Measurements from ENCODE around the gene NKX3-2. TPM values are rescaled to one million over a fixed set of nuclear protein-coding genes. Genes with fewer than 3 reads are reported as not detected.

NKX3-2 gene
- total RNA-seq, result not detected in 2 replicates

- Mint-ChIP-seq H3K36me3 (ENCODE audit: low read depth) (no peaks in the 10 kb centered on the region), H3K4me1 (peaks cover 44% of the 10 kb centered on the region), H3K4me3 (peak within 1 kb of the TSS; percentile 80), H3K27ac (no peak within 1 kb of the TSS), H3K9me3 (peaks cover 6% of the 10 kb centered on the region), H3K27me3 (peaks cover 59% of the 10 kb centered on the region)
- no peak for ATAC-seq (ENCODE audit: low read depth)
- intact Hi-C loops (cut with micrococcal nuclease), result loop anchor here (1.0 kb wide), 1 partner anchor 13 kb away; no protein-coding TSS in a partner anchor
- DNase-seq, result peak; percentile 36
- TF ChIP-seq CTCF (IDR thresholded peaks at IDR 0.05), result no peak
- POLR2A ChIA-PET, result no interaction called here
- CTCF ChIA-PET, result no interaction called here
Measured at GRCh38 chr4:13543839-13544605, at the start of gene NKX3-2. Gene NKX3-2 (minus strand): TSS chr4:13544508. CDS start chr4:13544414, 94 bp downstream.

- ChIA-PET CTCF (no interaction called here), POLR2A (no interaction called here)
- H3K27ac Mint-ChIP-seq, result no peak overlapping the region
- no peaks in the 10 kb centered on the region for H3K4me1 Mint-ChIP-seq
- ATAC-seq (ENCODE audit: low read depth) (no peak), DNase-seq (no peak)
- no peaks in the 10 kb centered on the region for H3K9me3 Mint-ChIP-seq
- TF ChIP-seq CTCF (IDR thresholded peaks at IDR 0.05), result no peak
- intact Hi-C loops (cut with micrococcal nuclease), result no loop called here
- peaks cover 82% of the 10 kb centered on the region for H3K36me3 Mint-ChIP-seq (ENCODE audit: low read depth)
- H3K27me3 Mint-ChIP-seq, result no peaks in the 10 kb centered on the region
- no peak overlapping the region for H3K4me3 Mint-ChIP-seq
Measured at GRCh38 chr4:13592220-13592619, 47.9 kb upstream of the NKX3-2 start.

- no peaks in the 10 kb centered on the region for H3K27me3 Mint-ChIP-seq
- ChIA-PET CTCF (no interaction called here), POLR2A (no interaction called here)
- no peaks in the 10 kb centered on the region for H3K9me3 Mint-ChIP-seq
- TF ChIP-seq CTCF (IDR thresholded peaks at IDR 0.05), result no peak
- H3K27ac Mint-ChIP-seq, result no peak overlapping the region
- intact Hi-C loops (cut with micrococcal nuclease), result no loop called here
- peaks cover 79% of the 10 kb centered on the region for H3K36me3 Mint-ChIP-seq (ENCODE audit: low read depth)
- ATAC-seq (ENCODE audit: low read depth), result no peak
- no peak overlapping the region for H3K4me3 Mint-ChIP-seq
- DNase-seq, result no peak
- no peaks in the 10 kb centered on the region for H3K4me1 Mint-ChIP-seq
Measured at GRCh38 chr4:13590766-13591165, 46.5 kb upstream of the NKX3-2 start.

- intact Hi-C loops (cut with micrococcal nuclease), result no loop called here
- DNase-seq (no peak), ATAC-seq (ENCODE audit: low read depth) (no peak)
- POLR2A ChIA-PET, result no interaction called here
- Mint-ChIP-seq H3K27me3 (no peaks in the 10 kb centered on the region), H3K4me3 (no peak overlapping the region), H3K9me3 (no peaks in the 10 kb centered on the region), H3K27ac (no peak overlapping the region), H3K4me1 (no peaks in the 10 kb centered on the region), H3K36me3 (ENCODE audit: low read depth) (peaks cover 79% of the 10 kb centered on the region)
- CTCF ChIA-PET, result no interaction called here
- TF ChIP-seq CTCF (IDR thresholded peaks at IDR 0.05), result no peak
Measured at GRCh38 chr4:13588954-13589353, 44.6 kb upstream of the NKX3-2 start.

- DNase-seq, result no peak
- Mint-ChIP-seq H3K36me3 (ENCODE audit: low read depth) (peaks cover 82% of the 10 kb centered on the region), H3K4me1 (no peaks in the 10 kb centered on the region), H3K27ac (no peak overlapping the region), H3K27me3 (no peaks in the 10 kb centered on the region), H3K4me3 (no peak overlapping the region), H3K9me3 (no peaks in the 10 kb centered on the region)
- ATAC-seq (ENCODE audit: low read depth), result no peak
- ChIA-PET CTCF (interaction anchor here (1.2 kb wide), 1 partner anchor 20 kb away, joined by 3 read pairs; no protein-coding TSS in a partner anchor), POLR2A (no interaction called here)
- TF ChIP-seq CTCF (IDR thresholded peaks at IDR 0.05), result no peak
- intact Hi-C loops (cut with micrococcal nuclease), result no loop called here
Measured at GRCh38 chr4:13584481-13584880, 40.2 kb upstream of the NKX3-2 start.
